ENCODE data around the gene SLC22A3. TPM values are rescaled to one million over a fixed set of nuclear protein-coding genes. Genes with fewer than 3 reads are reported as not detected.

Gene SLC22A3
- total and polyA plus RNA-seq, 2 of the 13 experiments (the other 11 are each of a cell fraction or from before 2014, with no cell fraction given), result 12.0 to 31.5 TPM

DNA sequence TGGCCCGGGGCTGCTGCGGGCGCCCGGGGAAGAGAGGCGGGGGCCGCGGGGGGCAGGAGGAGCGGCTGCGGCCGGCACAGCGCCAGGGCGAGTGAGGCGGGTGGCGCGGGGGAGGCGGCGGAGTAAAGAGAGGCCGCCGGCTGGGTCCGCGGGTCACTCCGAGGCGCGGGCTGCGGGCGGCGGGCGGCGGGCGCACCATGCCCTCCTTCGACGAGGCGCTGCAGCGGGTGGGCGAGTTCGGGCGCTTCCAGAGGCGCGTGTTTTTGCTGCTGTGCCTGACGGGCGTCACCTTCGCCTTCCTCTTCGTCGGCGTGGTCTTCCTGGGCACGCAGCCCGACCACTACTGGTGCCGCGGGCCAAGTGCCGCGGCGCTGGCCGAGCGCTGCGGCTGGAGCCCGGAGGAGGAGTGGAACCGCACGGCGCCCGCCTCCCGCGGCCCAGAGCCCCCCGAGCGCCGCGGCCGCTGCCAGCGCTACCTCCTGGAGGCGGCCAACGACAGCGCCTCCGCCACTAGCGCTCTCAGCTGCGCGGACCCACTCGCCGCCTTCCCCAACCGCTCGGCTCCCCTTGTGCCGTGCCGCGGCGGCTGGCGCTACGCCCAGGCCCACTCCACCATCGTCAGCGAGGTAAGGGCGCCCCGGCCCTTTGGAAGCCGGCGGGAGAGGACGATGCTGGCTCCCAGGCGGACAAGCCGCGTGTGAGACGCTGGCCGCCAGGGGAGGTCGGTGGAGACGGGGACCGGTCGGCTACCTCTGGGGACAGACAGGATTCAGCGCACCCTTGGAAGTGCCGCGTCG, at the start of gene SLC22A3 (continued):
- TF ChIP-seq, protein P1, sequence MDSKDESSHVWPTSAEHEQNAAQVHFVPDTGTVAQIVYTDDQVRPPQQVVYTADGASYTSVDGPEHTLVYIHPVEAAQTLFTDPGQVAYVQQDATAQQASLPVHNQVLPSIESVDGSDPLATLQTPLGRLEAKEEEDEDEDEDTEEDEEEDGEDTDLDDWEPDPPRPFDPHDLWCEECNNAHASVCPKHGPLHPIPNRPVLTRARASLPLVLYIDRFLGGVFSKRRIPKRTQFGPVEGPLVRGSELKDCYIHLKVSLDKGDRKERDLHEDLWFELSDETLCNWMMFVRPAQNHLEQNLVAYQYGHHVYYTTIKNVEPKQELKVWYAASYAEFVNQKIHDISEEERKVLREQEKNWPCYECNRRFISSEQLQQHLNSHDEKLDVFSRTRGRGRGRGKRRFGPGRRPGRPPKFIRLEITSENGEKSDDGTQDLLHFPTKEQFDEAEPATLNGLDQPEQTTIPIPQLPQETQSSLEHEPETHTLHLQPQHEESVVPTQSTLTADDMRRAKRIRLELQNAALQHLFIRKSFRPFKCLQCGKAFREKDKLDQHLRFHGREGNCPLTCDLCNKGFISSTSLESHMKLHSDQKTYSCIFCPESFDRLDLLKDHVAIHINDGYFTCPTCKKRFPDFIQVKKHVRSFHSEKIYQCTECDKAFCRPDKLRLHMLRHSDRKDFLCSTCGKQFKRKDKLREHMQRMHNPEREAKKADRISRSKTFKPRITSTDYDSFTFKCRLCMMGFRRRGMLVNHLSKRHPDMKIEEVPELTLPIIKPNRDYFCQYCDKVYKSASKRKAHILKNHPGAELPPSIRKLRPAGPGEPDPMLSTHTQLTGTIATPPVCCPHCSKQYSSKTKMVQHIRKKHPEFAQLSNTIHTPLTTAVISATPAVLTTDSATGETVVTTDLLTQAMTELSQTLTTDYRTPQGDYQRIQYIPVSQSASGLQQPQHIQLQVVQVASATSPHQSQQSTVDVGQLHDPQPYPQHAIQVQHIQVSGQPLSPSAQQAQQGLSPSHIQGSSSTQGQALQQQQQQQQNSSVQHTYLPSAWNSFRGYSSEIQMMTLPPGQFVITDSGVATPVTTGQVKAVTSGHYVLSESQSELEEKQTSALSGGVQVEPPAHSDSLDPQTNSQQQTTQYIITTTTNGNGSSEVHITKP (CRISPR knock-in tag; IDR thresholded peaks at IDR 0.05; ENCODE audit: low read depth), result no peak
- TF ChIP-seq ZKSCAN8 (CRISPR knock-in tag; IDR thresholded peaks at IDR 0.05; ENCODE audit: borderline replicate concordance) (no peak), ZNF33B (CRISPR knock-in tag; IDR thresholded peaks at IDR 0.05) (no peak), ELF3 (CRISPR knock-in tag; IDR thresholded peaks at IDR 0.05) (no peak), ZNF317 (CRISPR knock-in tag; IDR thresholded peaks at IDR 0.05) (no peak), ZNF263 (CRISPR knock-in tag; IDR thresholded peaks at IDR 0.05) (no peak; the same call in 1 of the 2 replicates), PHF5A (CRISPR knock-in tag; IDR thresholded peaks at IDR 0.05; ENCODE audit: low read depth, unreplicated experiment) (no peak), FOXO1 (CRISPR knock-in tag; IDR thresholded peaks at IDR 0.05) (no peak), ZNF367 (CRISPR knock-in tag; IDR thresholded peaks at IDR 0.05; ENCODE audit: borderline replicate concordance) (no peak), MTF2 (CRISPR knock-in tag; IDR thresholded peaks at IDR 0.05; ENCODE audit: borderline replicate concordance) (no peak), ZNF121 (CRISPR knock-in tag; IDR thresholded peaks at IDR 0.05) (no peak), ZNF264 (CRISPR knock-in tag; IDR thresholded peaks at IDR 0.05) (no peak)
- TF ChIP-seq, protein P2, sequence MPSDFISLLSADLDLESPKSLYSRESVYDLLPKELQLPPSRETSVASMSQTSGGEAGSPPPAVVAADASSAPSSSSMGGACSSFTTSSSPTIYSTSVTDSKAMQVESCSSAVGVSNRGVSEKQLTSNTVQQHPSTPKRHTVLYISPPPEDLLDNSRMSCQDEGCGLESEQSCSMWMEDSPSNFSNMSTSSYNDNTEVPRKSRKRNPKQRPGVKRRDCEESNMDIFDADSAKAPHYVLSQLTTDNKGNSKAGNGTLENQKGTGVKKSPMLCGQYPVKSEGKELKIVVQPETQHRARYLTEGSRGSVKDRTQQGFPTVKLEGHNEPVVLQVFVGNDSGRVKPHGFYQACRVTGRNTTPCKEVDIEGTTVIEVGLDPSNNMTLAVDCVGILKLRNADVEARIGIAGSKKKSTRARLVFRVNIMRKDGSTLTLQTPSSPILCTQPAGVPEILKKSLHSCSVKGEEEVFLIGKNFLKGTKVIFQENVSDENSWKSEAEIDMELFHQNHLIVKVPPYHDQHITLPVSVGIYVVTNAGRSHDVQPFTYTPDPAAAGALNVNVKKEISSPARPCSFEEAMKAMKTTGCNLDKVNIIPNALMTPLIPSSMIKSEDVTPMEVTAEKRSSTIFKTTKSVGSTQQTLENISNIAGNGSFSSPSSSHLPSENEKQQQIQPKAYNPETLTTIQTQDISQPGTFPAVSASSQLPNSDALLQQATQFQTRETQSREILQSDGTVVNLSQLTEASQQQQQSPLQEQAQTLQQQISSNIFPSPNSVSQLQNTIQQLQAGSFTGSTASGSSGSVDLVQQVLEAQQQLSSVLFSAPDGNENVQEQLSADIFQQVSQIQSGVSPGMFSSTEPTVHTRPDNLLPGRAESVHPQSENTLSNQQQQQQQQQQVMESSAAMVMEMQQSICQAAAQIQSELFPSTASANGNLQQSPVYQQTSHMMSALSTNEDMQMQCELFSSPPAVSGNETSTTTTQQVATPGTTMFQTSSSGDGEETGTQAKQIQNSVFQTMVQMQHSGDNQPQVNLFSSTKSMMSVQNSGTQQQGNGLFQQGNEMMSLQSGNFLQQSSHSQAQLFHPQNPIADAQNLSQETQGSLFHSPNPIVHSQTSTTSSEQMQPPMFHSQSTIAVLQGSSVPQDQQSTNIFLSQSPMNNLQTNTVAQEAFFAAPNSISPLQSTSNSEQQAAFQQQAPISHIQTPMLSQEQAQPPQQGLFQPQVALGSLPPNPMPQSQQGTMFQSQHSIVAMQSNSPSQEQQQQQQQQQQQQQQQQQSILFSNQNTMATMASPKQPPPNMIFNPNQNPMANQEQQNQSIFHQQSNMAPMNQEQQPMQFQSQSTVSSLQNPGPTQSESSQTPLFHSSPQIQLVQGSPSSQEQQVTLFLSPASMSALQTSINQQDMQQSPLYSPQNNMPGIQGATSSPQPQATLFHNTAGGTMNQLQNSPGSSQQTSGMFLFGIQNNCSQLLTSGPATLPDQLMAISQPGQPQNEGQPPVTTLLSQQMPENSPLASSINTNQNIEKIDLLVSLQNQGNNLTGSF (CRISPR knock-in tag; IDR thresholded peaks at IDR 0.05), result no peak; the same call in 1 of the 2 replicates
- TF ChIP-seq, protein P3, sequence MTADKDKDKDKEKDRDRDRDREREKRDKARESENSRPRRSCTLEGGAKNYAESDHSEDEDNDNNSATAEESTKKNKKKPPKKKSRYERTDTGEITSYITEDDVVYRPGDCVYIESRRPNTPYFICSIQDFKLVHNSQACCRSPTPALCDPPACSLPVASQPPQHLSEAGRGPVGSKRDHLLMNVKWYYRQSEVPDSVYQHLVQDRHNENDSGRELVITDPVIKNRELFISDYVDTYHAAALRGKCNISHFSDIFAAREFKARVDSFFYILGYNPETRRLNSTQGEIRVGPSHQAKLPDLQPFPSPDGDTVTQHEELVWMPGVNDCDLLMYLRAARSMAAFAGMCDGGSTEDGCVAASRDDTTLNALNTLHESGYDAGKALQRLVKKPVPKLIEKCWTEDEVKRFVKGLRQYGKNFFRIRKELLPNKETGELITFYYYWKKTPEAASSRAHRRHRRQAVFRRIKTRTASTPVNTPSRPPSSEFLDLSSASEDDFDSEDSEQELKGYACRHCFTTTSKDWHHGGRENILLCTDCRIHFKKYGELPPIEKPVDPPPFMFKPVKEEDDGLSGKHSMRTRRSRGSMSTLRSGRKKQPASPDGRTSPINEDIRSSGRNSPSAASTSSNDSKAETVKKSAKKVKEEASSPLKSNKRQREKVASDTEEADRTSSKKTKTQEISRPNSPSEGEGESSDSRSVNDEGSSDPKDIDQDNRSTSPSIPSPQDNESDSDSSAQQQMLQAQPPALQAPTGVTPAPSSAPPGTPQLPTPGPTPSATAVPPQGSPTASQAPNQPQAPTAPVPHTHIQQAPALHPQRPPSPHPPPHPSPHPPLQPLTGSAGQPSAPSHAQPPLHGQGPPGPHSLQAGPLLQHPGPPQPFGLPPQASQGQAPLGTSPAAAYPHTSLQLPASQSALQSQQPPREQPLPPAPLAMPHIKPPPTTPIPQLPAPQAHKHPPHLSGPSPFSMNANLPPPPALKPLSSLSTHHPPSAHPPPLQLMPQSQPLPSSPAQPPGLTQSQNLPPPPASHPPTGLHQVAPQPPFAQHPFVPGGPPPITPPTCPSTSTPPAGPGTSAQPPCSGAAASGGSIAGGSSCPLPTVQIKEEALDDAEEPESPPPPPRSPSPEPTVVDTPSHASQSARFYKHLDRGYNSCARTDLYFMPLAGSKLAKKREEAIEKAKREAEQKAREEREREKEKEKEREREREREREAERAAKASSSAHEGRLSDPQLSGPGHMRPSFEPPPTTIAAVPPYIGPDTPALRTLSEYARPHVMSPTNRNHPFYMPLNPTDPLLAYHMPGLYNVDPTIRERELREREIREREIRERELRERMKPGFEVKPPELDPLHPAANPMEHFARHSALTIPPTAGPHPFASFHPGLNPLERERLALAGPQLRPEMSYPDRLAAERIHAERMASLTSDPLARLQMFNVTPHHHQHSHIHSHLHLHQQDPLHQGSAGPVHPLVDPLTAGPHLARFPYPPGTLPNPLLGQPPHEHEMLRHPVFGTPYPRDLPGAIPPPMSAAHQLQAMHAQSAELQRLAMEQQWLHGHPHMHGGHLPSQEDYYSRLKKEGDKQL (CRISPR knock-in tag; IDR thresholded peaks at IDR 0.05; ENCODE audit: low read depth), result no peak

Measured in HepG2 (cell line).